T-cell (primary cell): ENCODE measurements around the gene JUN. TPM values are rescaled to one million over a fixed set of nuclear protein-coding genes. Genes with fewer than 3 reads are reported as not detected.

ENCODE experiments used
- ATAC-seq, 4 experiments: fragments of 200-7000 bp in 3 of 4; fragments of 150-1000 bp in 1 of 4; cut with Tn5 transposase; replicated peaks in 1 of 4; 1 replicate in 3 of 4; 2 replicates in 1 of 4; pipeline ENCODE4 v1.10.0; 2021; ENCODE audit warnings: moderate library complexity in 3 of 4, mild to moderate bottlenecking in 2 of 4, moderate number of reproducible peaks in 1 of 4
- CTCF ChIA-PET, 2 donors: fragments of 300-600 bp; sonication (Branson Sonifier 250); formaldehyde crosslinking; loops; one replicate each; lab custom pipeline; 2022; ENCODE audit warnings: antibody characterized with exemption in 2 of 2; lab: Charles Lee
- POLR2A ChIA-PET, 2 donors: fragments of 300-600 bp; sonication (Branson Sonifier 250); formaldehyde crosslinking; loops; one replicate each; lab custom pipeline; 2022; ENCODE audit warnings: antibody characterized with exemption in 2 of 2; lab: Charles Lee
- DNase-seq, 35 experiments: peaks; one replicate each; pipeline versions ENCODE4 v3.0.0 to v3.0.0-alpha.2; 2013 to 2023
- H3K27ac ChIP-seq: one replicate; pipeline ENCODE4 v1.5.1; 2013; ENCODE audit warnings: low read length
- H3K27me3 ChIP-seq, 2 experiments: replicated peaks in 1 of 2; 1 replicate in 1 of 2; 2 replicates in 1 of 2; pipeline versions ENCODE4 v1.6.1 to v1.7.0; 2013; ENCODE audit warnings: low read length in 1 of 2, mixed read lengths in 1 of 2; ENCODE audit not compliant: control insufficient read depth in 2 of 2, insufficient read depth in 2 of 2; ENCODE audit errors: extremely low read depth in 1 of 2
- H3K36me3 ChIP-seq, 2 donors: 1 replicate in 1 of 2; 2 replicates in 1 of 2; pipeline versions ENCODE4 v1.6.1 to v1.7.0; 2013; ENCODE audit warnings: low read length in 1 of 2; ENCODE audit not compliant: control insufficient read depth in 2 of 2, insufficient read depth in 1 of 2; ENCODE audit errors: extremely low read depth in 1 of 2
- H3K4me1 ChIP-seq, 2 experiments: 1 replicate in 1 of 2; 2 replicates in 1 of 2; pipeline versions ENCODE4 v1.6.1 to v1.7.0; 2013; ENCODE audit warnings: low read length in 2 of 2, mixed read lengths in 1 of 2; ENCODE audit not compliant: insufficient read depth in 2 of 2, control insufficient read depth in 1 of 2; ENCODE audit errors: extremely low read depth in 1 of 2
- H3K4me3 ChIP-seq, 2 donors: 1 replicate in 1 of 2; 2 replicates in 1 of 2; pipeline versions ENCODE4 v1.5.1 to v1.7.0; 2013; ENCODE audit warnings: mild to moderate bottlenecking in 2 of 2, low read length in 1 of 2, moderate library complexity in 1 of 2; ENCODE audit not compliant: control insufficient read depth in 1 of 2; ENCODE audit errors: extremely low read depth in 1 of 2
- H3K9me3 ChIP-seq: 2 replicates; pipeline ENCODE4 v1.7.0; 2013
- H3K27ac Mint-ChIP-seq, 2 donors: one replicate each; pipeline ENCODE4 v1.8.0; 2020 to 2021; ENCODE audit warnings: mild to moderate bottlenecking in 2 of 2, mixed read lengths in 2 of 2
- H3K27me3 Mint-ChIP-seq, 2 donors: one replicate each; pipeline ENCODE4 v1.8.0; 2021 to 2022; ENCODE audit warnings: mixed read lengths in 2 of 2
- H3K36me3 Mint-ChIP-seq: one replicate; pipeline ENCODE4 v1.8.0; 2021; ENCODE audit warnings: mixed read lengths
- H3K4me1 Mint-ChIP-seq, 3 donors: one replicate each; pipeline ENCODE4 v1.8.0; 2020 to 2022; ENCODE audit warnings: mixed read lengths in 3 of 3, mild to moderate bottlenecking in 1 of 3
- H3K4me3 Mint-ChIP-seq, 3 donors: one replicate each; pipeline ENCODE4 v1.8.0; 2020 to 2022; ENCODE audit warnings: mild to moderate bottlenecking in 3 of 3, mixed read lengths in 3 of 3, moderate library complexity in 3 of 3
- H3K9me3 Mint-ChIP-seq, 3 donors: one replicate each; pipeline ENCODE4 v1.8.0; 2020 to 2022; ENCODE audit warnings: mixed read lengths in 3 of 3
- WGBS: methylation state at CpG from one replicate; pipeline ENCODE4 v1.1.5; 2013; ENCODE audit warnings: missing lambda C conversion rate; ENCODE audit not compliant: insufficient coverage; 5-methylcytosine and 5-hydroxymethylcytosine counted together
- total RNA-seq, 35 experiments: library from RNA in 6 of 35; stranded (reverse) in 6 of 35; fragments of 120-200 nt in 1 of 35; gene quantifications; one replicate each; pipeline versions ENCODE4 v1.2.1 to v1.2.4 and lab custom pipeline; 2013 to 2026

JUN gene
- 1,000 to 10,000 TPM in 1 of 5 donors, 100 to 1,000 TPM in 1, 10 to 100 TPM in 3; 43.2 to 1,335 (median 56.6) TPM for total RNA-seq
- total RNA-seq (2013): 411 TPM
- total RNA-seq (lab: John Stamatoyannopoulos, UW): 14.1 to 5,000 (median 161) reads per million in 29 experiments

GRCh38 chr1:58783993-58784757 is at the start of gene JUN:
JUN (minus strand) TSS chr1:58784047; CDS start chr1:58783070, 977 bp downstream.
- Mint-ChIP-seq H3K36me3 (peaks cover 31% of the 10 kb centered on the region), H3K4me1 (peaks cover 36 to 46% (median 39%) of the 10 kb centered on the region in 3 donors)
- 0% methylated on average over 46 of the region's 57 CpGs for WGBS

GRCh38 chr1:58833166-58833565 is 49.3 kb upstream of the JUN start:
- no peak overlapping the region for H3K4me3 Mint-ChIP-seq
- peaks cover 7% of the 10 kb centered on the region for H3K36me3 Mint-ChIP-seq
- H3K27ac Mint-ChIP-seq: no peak overlapping the region
- no peak for ATAC-seq
- H3K27me3 ChIP-seq: no peaks in the 10 kb centered on the region
- H3K4me3 ChIP-seq: no peak overlapping the region
- CTCF ChIA-PET: no interaction called here
- H3K9me3 Mint-ChIP-seq: peaks cover 0 to 7% (median 3%) of the 10 kb centered on the region in 3 donors
- WGBS: no CpG with 5 or more reads among the region's 1 CpG
- H3K27me3 Mint-ChIP-seq: no peaks in the 10 kb centered on the region
- H3K4me1 ChIP-seq: no peaks in the 10 kb centered on the region
- H3K27ac ChIP-seq: no peak overlapping the region
- DNase-seq: no peak
- H3K36me3 ChIP-seq: no peaks in the 10 kb centered on the region
- H3K4me1 Mint-ChIP-seq: peaks cover 0 to 4% (median 0%) of the 10 kb centered on the region in 3 donors
- no peaks in the 10 kb centered on the region for H3K9me3 ChIP-seq
- POLR2A ChIA-PET: interaction anchor here in 1 of 2 donors (0.6 kb wide), 1 partner anchor 540 kb away, joined by 3 read pairs; no protein-coding TSS in a partner anchor

More at GRCh38 chr1:58783993-58784757, at the start of gene JUN:
- Histone ChIP-seq H3K4me1 (peaks cover 5 to 28% of the 10 kb centered on the region in 2 experiments), H3K36me3 (no peaks in the 10 kb centered on the region), H3K9me3 (no peaks in the 10 kb centered on the region), H3K27me3 (peaks cover 0 to 7% of the 10 kb centered on the region in 2 experiments), H3K27ac (peak within 1 kb of the TSS; percentile 100), H3K4me3 (peak within 1 kb of the TSS; percentile 95 to 99)
- Mint-ChIP-seq H3K4me3 (peak within 1 kb of the TSS; percentile 95 to 98 (median 97)), H3K27ac (peak within 1 kb of the TSS; percentile 96 to 98), H3K27me3 (peaks cover 0 to 2% of the 10 kb centered on the region in 2 donors), H3K9me3 (peaks cover 5 to 11% (median 7%) of the 10 kb centered on the region in 3 donors)
- ChIA-PET CTCF (interaction anchor here (0.6 to 0.7 kb wide), 3 partner anchors 16 to 185 kb away, joined by 3 to 4 read pairs (median 3); no protein-coding TSS in a partner anchor), POLR2A (interaction anchor here (0.6 to 1.5 kb wide), 17 partner anchors 11 to 1030 kb away, joined by 3 to 7 read pairs (median 3); partner anchors contain the start of genes HOOK1 (in 1 of the 2) and OMA1 (in 1 of the 2))
- DNase-seq (peak; percentile 96 to 100 (median 99)), ATAC-seq (peak; percentile 75 to 82 (median 77))

- Mint-ChIP-seq H3K27me3 (no peaks in the 10 kb centered on the region), H3K4me1 (no peaks in the 10 kb centered on the region), H3K9me3 (peaks cover 3 to 27% (median 16%) of the 10 kb centered on the region in 3 donors), H3K27ac (no peak overlapping the region), H3K36me3 (peaks cover 21% of the 10 kb centered on the region), H3K4me3 (no peak overlapping the region)
- no peak for ATAC-seq
- DNase-seq: no peak
- Histone ChIP-seq H3K27me3 (no peaks in the 10 kb centered on the region), H3K9me3 (peaks cover 8% of the 10 kb centered on the region), H3K4me1 (no peaks in the 10 kb centered on the region), H3K36me3 (no peaks in the 10 kb centered on the region), H3K27ac (no peak overlapping the region), H3K4me3 (no peak overlapping the region)
- ChIA-PET CTCF (no interaction called here), POLR2A (no interaction called here)
- WGBS: no CpG with 5 or more reads among the region's 1 CpG
These were observed 46.4 kb upstream of the JUN start for GRCh38 chr1:58830291-58830690.

- ChIA-PET CTCF (no interaction called here), POLR2A (no interaction called here)
- peaks cover 21% of the 10 kb centered on the region for H3K36me3 Mint-ChIP-seq
- ATAC-seq (no peak), DNase-seq (no peak)
- no peak overlapping the region for H3K27ac Mint-ChIP-seq
- H3K27me3 Mint-ChIP-seq: no peaks in the 10 kb centered on the region
- H3K36me3 ChIP-seq: no peaks in the 10 kb centered on the region
- WGBS: no CpG with 5 or more reads among the region's 1 CpG
- no peaks in the 10 kb centered on the region for H3K4me1 Mint-ChIP-seq
- H3K4me3 Mint-ChIP-seq: no peak overlapping the region
- H3K27ac ChIP-seq: no peak overlapping the region
- no peaks in the 10 kb centered on the region for H3K27me3 ChIP-seq
- peaks cover 8% of the 10 kb centered on the region for H3K9me3 ChIP-seq
- no peaks in the 10 kb centered on the region for H3K4me1 ChIP-seq
- peaks cover 3 to 27% (median 16%) of the 10 kb centered on the region in 3 donors for H3K9me3 Mint-ChIP-seq
- no peak overlapping the region for H3K4me3 ChIP-seq
These were observed 46.0 kb upstream of the JUN start for GRCh38 chr1:58829866-58830265.

- Mint-ChIP-seq H3K27ac (no peak overlapping the region), H3K4me1 (no peaks in the 10 kb centered on the region), H3K36me3 (peaks cover 21% of the 10 kb centered on the region), H3K4me3 (no peak overlapping the region), H3K9me3 (peaks cover 3 to 27% (median 16%) of the 10 kb centered on the region in 3 donors), H3K27me3 (no peaks in the 10 kb centered on the region)
- no peaks in the 10 kb centered on the region for H3K36me3 ChIP-seq
- DNase-seq (no peak), ATAC-seq (no peak)
- no peak overlapping the region for H3K27ac ChIP-seq
- POLR2A ChIA-PET: interaction anchor here in 1 of 2 donors (0.6 kb wide), 1 partner anchor 271 kb away, joined by 3 read pairs; no protein-coding TSS in a partner anchor
- no peaks in the 10 kb centered on the region for H3K4me1 ChIP-seq
- H3K27me3 ChIP-seq: no peaks in the 10 kb centered on the region
- CTCF ChIA-PET: interaction anchor here (0.5 to 0.6 kb wide), 4 partner anchors 15 to 923 kb away, joined by 3 to 4 read pairs (median 4); no protein-coding TSS in a partner anchor
- no peak overlapping the region for H3K4me3 ChIP-seq
- peaks cover 8% of the 10 kb centered on the region for H3K9me3 ChIP-seq
These were observed 43.5 kb upstream of the JUN start for GRCh38 chr1:58827298-58827697.

GRCh38 chr1:58824753-58825389 is 41.0 kb upstream of the JUN start:
- Mint-ChIP-seq H3K36me3 (peaks cover 21% of the 10 kb centered on the region), H3K4me3 (no peak overlapping the region), H3K9me3 (peaks cover 3 to 27% (median 16%) of the 10 kb centered on the region in 3 donors), H3K27me3 (no peaks in the 10 kb centered on the region), H3K27ac (no peak overlapping the region), H3K4me1 (no peaks in the 10 kb centered on the region)
- DNase-seq (no peak), ATAC-seq (no peak)
- Histone ChIP-seq H3K9me3 (peaks cover 8% of the 10 kb centered on the region), H3K27me3 (no peaks in the 10 kb centered on the region), H3K27ac (no peak overlapping the region), H3K4me1 (no peaks in the 10 kb centered on the region), H3K4me3 (no peak overlapping the region), H3K36me3 (no peaks in the 10 kb centered on the region)
- ChIA-PET POLR2A (no interaction called here), CTCF (no interaction called here)
- WGBS: 74% methylated on average over 5 of the region's 5 CpGs
